Bronchial epithelial cell (primary cell): Measurements from ENCODE around the gene FAM229A. TPM values are rescaled to one million over a fixed set of nuclear protein-coding genes. Genes with fewer than 3 reads are reported as not detected.
"Not testable (repeated sequence)": the region's sequence is repeated elsewhere in the genome, so short reads cannot be mapped to it uniquely, and the experiment has no call there.

ENCODE experiments used
- DNase-seq: peaks from one replicate; pipeline ENCODE4 v3.0.0-alpha.2; 2010; ENCODE audit warnings: low read depth
- FAIRE-seq: peaks from 2 replicates; lab custom pipeline; 2011; peaks lifted over from hg19 to GRCh38; lab: Jason Lieb, UNC
- H3K27me3 ChIP-seq: 2 replicates; pipeline ENCODE4 v1.5.1; 2011; ENCODE audit warnings: low read length; ENCODE audit not compliant: control insufficient read depth, insufficient read depth
- H3K36me3 ChIP-seq: 2 replicates; pipeline ENCODE4 v1.5.1; 2011; ENCODE audit warnings: low read length; ENCODE audit not compliant: control insufficient read depth, insufficient read depth
- H3K4me3 ChIP-seq: 2 replicates; pipeline ENCODE4 v1.5.1; 2011; ENCODE audit warnings: mild to moderate bottlenecking, low read depth, low read length, control low read depth
- CTCF ChIP-seq: IDR thresholded peaks from 2 replicates; pipeline ENCODE4 v1.5.1; 2011; ENCODE audit warnings: mild to moderate bottlenecking, moderate library complexity, low read length, control low read depth, inconsistent platforms; ENCODE audit not compliant: insufficient read depth, severe bottlenecking
- total RNA-seq: library from RNA; depleted of rRNA; stranded (reverse); fragments of >200 nt; gene quantifications from 2 replicates; pipeline ENCODE4 v1.2.1, GENCODE V29; 2014

The FAM229A gene
- total RNA-seq, 1 donor from 2014 or later = 0.26 TPM

GRCh38 chr1:32400876-32401631 lies 38.8 kb upstream of the FAM229A start:
- DNase-seq = peak; percentile 63
- no peak overlapping the region for H3K4me3 ChIP-seq
- H3K36me3 ChIP-seq = no peaks in the 10 kb centered on the region
- no peak for FAIRE-seq
- H3K27me3 ChIP-seq = no peaks in the 10 kb centered on the region
- peak; percentile 86 for TF ChIP-seq CTCF

- no peak for FAIRE-seq
- H3K27me3 ChIP-seq = no peaks in the 10 kb centered on the region
- no peak for DNase-seq
- TF ChIP-seq CTCF = no peak
- H3K4me3 ChIP-seq = no peak overlapping the region
- H3K36me3 ChIP-seq = no peaks in the 10 kb centered on the region
Observed at GRCh38 chr1:32399843-32400242, 37.6 kb upstream of the FAM229A start.

GRCh38 chr1:32398401-32398800 lies 36.1 kb upstream of the FAM229A start:
- Histone ChIP-seq H3K27me3 (no peaks in the 10 kb centered on the region), H3K36me3 (no peaks in the 10 kb centered on the region), H3K4me3 (no peak overlapping the region)
- FAIRE-seq (no peak), DNase-seq (no peak)
- TF ChIP-seq CTCF = no peak

- FAIRE-seq, H3K36me3 ChIP-seq, H3K27me3 ChIP-seq, H3K4me3 ChIP-seq, DNase-seq: not testable (repeated sequence)
Observed at GRCh38 chr1:32396524-32396923, 34.2 kb upstream of the FAM229A start.

GRCh38 chr1:32394890-32395432 lies 32.7 kb upstream of the FAM229A start:
- Histone ChIP-seq H3K36me3 (peaks cover 5% of the 10 kb centered on the region), H3K4me3 (peak overlapping the region; percentile 88), H3K27me3 (no peaks in the 10 kb centered on the region)
- no peak for TF ChIP-seq CTCF
- FAIRE-seq = no peak
- DNase-seq = peak; percentile 18

- H3K27me3 ChIP-seq = no peaks in the 10 kb centered on the region
- H3K4me3 ChIP-seq = peak within 1 kb of the TSS; percentile 88
- DNase-seq (peak; percentile 97), FAIRE-seq (peak; percentile 13)
- TF ChIP-seq CTCF = no peak
- H3K36me3 ChIP-seq = peaks cover 9% of the 10 kb centered on the region
Observed at GRCh38 chr1:32394141-32394889, 32.0 kb upstream of the FAM229A start, which contains the start of gene BSDC1. Gene BSDC1 (minus strand): TSS chr1:32394441. CDS start chr1:32394414, 27 bp downstream.
